WTC11 (cell line): ENCODE results near the gene PLCD1. TPM values are rescaled to one million over a fixed set of nuclear protein-coding genes. Genes with fewer than 3 reads are reported as not detected.

Experiments
- ATAC-seq: fragments of 200-7000 bp; cut with Tn5 transposase; 2 replicates; pipeline ENCODE4 v1.10.0; 2021; ENCODE audit warnings: mild to moderate bottlenecking, moderate library complexity
- CTCF ChIA-PET: fragments of 300-600 bp; sonication (Branson Sonifier 250); formaldehyde crosslinking; loops from one replicate; lab custom pipeline; 2021; ENCODE audit warnings: antibody characterized with exemption; lab: Charles Lee
- POLR2A ChIA-PET: fragments of 350-600 bp; sonication (Branson Sonifier 250); formaldehyde crosslinking; loops from one replicate; lab custom pipeline; 2021; ENCODE audit warnings: antibody characterized with exemption; lab: Charles Lee
- DNase-seq: peaks from one replicate; pipeline ENCODE4 v3.0.0; 2021; ENCODE audit warnings: low spot score
- H3K27ac Mint-ChIP-seq: 2 replicates; pipeline ENCODE4 v1.8.0; 2021; ENCODE audit warnings: mixed read lengths
- H3K27me3 Mint-ChIP-seq: 2 replicates; pipeline ENCODE4 v1.8.0; 2021; ENCODE audit warnings: low read depth, mild to moderate bottlenecking, moderate library complexity, mixed read lengths
- H3K36me3 Mint-ChIP-seq: 2 replicates; pipeline ENCODE4 v1.8.0; 2021; ENCODE audit warnings: mixed read lengths
- H3K4me1 Mint-ChIP-seq: 2 replicates; pipeline ENCODE4 v1.8.0; 2022; ENCODE audit warnings: mixed read lengths
- H3K4me3 Mint-ChIP-seq: 2 replicates; pipeline ENCODE4 v1.8.0; 2021; ENCODE audit warnings: mild to moderate bottlenecking, moderate library complexity, mixed read lengths
- H3K9me3 Mint-ChIP-seq: 2 replicates; pipeline ENCODE4 v1.8.0; 2021; ENCODE audit warnings: mixed read lengths
- CBFB ChIP-seq: sonication (generic); formaldehyde crosslinking; IDR thresholded peaks from 2 replicates; pipeline ENCODE4 v1.8.1; 2022; ENCODE audit warnings: mild to moderate bottlenecking, low read depth, missing genetic modification reagents
- FOXJ3 ChIP-seq: sonication (generic); formaldehyde crosslinking; IDR thresholded peaks from 2 replicates; pipeline ENCODE4 v1.9.0; 2021; ENCODE audit warnings: missing genetic modification reagents, mild to moderate bottlenecking, borderline replicate concordance
- GABPB1 ChIP-seq: sonication (generic); formaldehyde crosslinking; IDR thresholded peaks from 2 replicates; pipeline ENCODE4 v1.8.1; 2023; ENCODE audit warnings: mild to moderate bottlenecking, missing genetic modification reagents
- IRF2 ChIP-seq: sonication (generic); formaldehyde crosslinking; IDR thresholded peaks from 2 replicates; pipeline ENCODE4 v1.8.0; 2022; ENCODE audit warnings: low read depth, missing genetic modification reagents, borderline replicate concordance
- JUN ChIP-seq: sonication (generic); formaldehyde crosslinking; IDR thresholded peaks from 2 replicates; pipeline ENCODE4 v1.8.0; 2023; ENCODE audit warnings: mild to moderate bottlenecking, missing genetic modification reagents
- RORB ChIP-seq: fragments of 250-450 bp; sonication (Bioruptor Pico); IDR thresholded peaks from 2 replicates; pipeline ENCODE4 v1.9.0; 2021; ENCODE audit warnings: mild to moderate bottlenecking
- SMAD4 ChIP-seq: sonication (generic); formaldehyde crosslinking; IDR thresholded peaks from 2 replicates; pipeline ENCODE4 v1.8.0; 2022; ENCODE audit warnings: mild to moderate bottlenecking, missing genetic modification reagents
- SP1 ChIP-seq: sonication (generic); formaldehyde crosslinking; conservative IDR thresholded peaks from 2 replicates; pipeline ENCODE4 v1.8.1; 2022; ENCODE audit warnings: missing genetic modification reagents
- TEAD4 ChIP-seq: sonication (generic); formaldehyde crosslinking; IDR thresholded peaks from 2 replicates; pipeline ENCODE4 v1.8.0; 2022; ENCODE audit warnings: mild to moderate bottlenecking, missing genetic modification reagents
- TP53 ChIP-seq: sonication (generic); formaldehyde crosslinking; IDR thresholded peaks from 2 replicates; pipeline ENCODE4 v1.8.1; 2023; ENCODE audit warnings: mild to moderate bottlenecking, missing genetic modification reagents
- ZBTB21 ChIP-seq: sonication (generic); formaldehyde crosslinking; IDR thresholded peaks from 2 replicates; pipeline ENCODE4 v1.8.1; 2023; ENCODE audit warnings: mild to moderate bottlenecking, missing genetic modification reagents, borderline replicate concordance
- ZNF121 ChIP-seq: sonication (generic); formaldehyde crosslinking; IDR thresholded peaks from 2 replicates; pipeline ENCODE4 v1.8.0; 2023; ENCODE audit warnings: missing genetic modification reagents
- ZNF219 ChIP-seq: sonication (generic); formaldehyde crosslinking; IDR thresholded peaks from 2 replicates; pipeline ENCODE4 v1.8.0; 2023; ENCODE audit warnings: missing genetic modification reagents, mild to moderate bottlenecking, borderline replicate concordance
- ZNF232 ChIP-seq: sonication (generic); formaldehyde crosslinking; IDR thresholded peaks from 2 replicates; pipeline ENCODE4 v1.8.0; 2022; ENCODE audit warnings: mild to moderate bottlenecking, missing genetic modification reagents
- ZNF671 ChIP-seq: fragments of 250-450 bp; sonication (Bioruptor Pico); IDR thresholded peaks from 2 replicates; pipeline ENCODE4 v1.8.0; 2021; ENCODE audit warnings: mild to moderate bottlenecking
- total RNA-seq: library from RNA; stranded (reverse); gene quantifications from 3 replicates; pipeline ENCODE4 v1.2.3, GENCODE V29; 2021
- TF ChIP-seq, protein P1 (sequence below): sonication (generic); formaldehyde crosslinking; IDR thresholded peaks from 2 replicates; pipeline ENCODE4 v1.8.1; 2023; ENCODE audit warnings: mild to moderate bottlenecking, moderate library complexity, missing genetic modification reagents
- TF ChIP-seq, protein P2 (sequence below): sonication (generic); formaldehyde crosslinking; IDR thresholded peaks from 2 replicates; pipeline ENCODE4 v1.8.1; 2022; ENCODE audit warnings: low read depth, missing genetic modification reagents, borderline replicate concordance
- TF ChIP-seq, protein P3 (sequence below): sonication (generic); formaldehyde crosslinking; IDR thresholded peaks from 2 replicates; pipeline ENCODE4 v1.8.0; 2022; ENCODE audit warnings: mild to moderate bottlenecking, missing genetic modification reagents
- TF ChIP-seq, protein P4 (sequence below): sonication (generic); formaldehyde crosslinking; IDR thresholded peaks from 2 replicates; pipeline ENCODE4 v1.8.1; 2023; ENCODE audit warnings: mild to moderate bottlenecking, missing genetic modification reagents, moderate library complexity
- TF ChIP-seq, protein P5 (sequence below): sonication (generic); formaldehyde crosslinking; IDR thresholded peaks from 2 replicates; pipeline ENCODE4 v1.8.1; 2023; ENCODE audit warnings: mild to moderate bottlenecking, missing genetic modification reagents
- TF ChIP-seq, protein P6 (sequence below): fragments of 200-600 bp; IDR thresholded peaks from 2 replicates; pipeline ENCODE4 v1.8.0; 2022; ENCODE audit warnings: antibody characterized with exemption
- TF ChIP-seq, protein P7 (sequence below): sonication (generic); formaldehyde crosslinking; IDR thresholded peaks from 2 replicates; pipeline ENCODE4 v1.8.1; 2022; ENCODE audit warnings: mild to moderate bottlenecking, moderate library complexity, missing genetic modification reagents

PLCD1 gene
- total RNA-seq, 1 experiment from 2014 or later = 29.9 TPM

DNA sequence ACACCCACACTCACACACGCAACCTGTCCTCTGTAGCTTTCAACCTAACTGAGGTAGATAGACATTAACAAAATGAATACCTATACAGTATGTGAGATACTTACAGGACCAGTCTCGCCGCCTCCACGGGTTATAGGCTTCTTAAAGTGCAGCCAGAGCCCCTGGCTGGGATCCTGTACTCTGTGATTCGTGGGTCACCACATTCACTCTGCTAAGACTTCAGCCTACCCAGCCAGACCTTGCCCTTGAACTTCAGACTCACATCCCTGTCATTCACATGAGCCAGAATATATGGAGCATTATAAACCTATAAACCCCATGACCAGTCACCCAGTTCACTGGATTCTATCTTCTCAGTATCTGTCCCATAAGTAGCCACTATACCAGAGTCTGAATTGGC lies 11.0 kb upstream of the PLCD1 start:
- DNase-seq = no peak
- Mint-ChIP-seq H3K27me3 (peaks cover 51% of the 10 kb centered on the region), H3K36me3 (no peaks in the 10 kb centered on the region), H3K4me1 (peaks cover 18% of the 10 kb centered on the region), H3K27ac (no peak overlapping the region), H3K4me3 (peak overlapping the region; percentile 66; the same call in 1 of the 2 replicates)
- no peak for ATAC-seq
- no peak for TF ChIP-seq TP53 (CRISPR knock-in tag)
- no peak for TF ChIP-seq ZNF219 (CRISPR knock-in tag)
- TF ChIP-seq, all 79 proteins: peak for 0
- POLR2A ChIA-PET = no interaction called here
- CTCF ChIA-PET = interaction anchor here (1.8 to 1.9 kb wide), 2 partner anchors 37 to 44 kb away, joined by 9 to 11 read pairs; no protein-coding TSS in a partner anchor
- H3K9me3 Mint-ChIP-seq = no peaks in the 10 kb centered on the region

DNA sequence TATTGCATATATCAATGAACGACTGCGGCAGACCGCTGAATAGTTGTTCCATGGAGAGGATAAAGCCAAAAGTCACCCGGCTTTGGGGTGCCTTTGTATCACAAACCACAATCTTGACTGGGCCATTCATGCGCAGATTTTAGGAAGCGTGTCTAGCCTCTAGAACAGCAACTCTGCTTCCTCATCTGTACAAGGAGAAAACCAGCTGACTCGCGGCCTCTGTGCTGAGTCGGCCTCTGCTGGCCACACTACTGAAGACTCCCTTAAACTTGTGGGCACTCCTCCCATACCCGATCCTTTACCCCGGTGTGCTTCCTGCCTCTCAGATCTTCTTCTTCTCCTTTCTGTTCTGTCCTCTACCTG lies 10.4 kb upstream of the PLCD1 start:
- TF ChIP-seq TP53 (CRISPR knock-in tag) = no peak
- no peak for TF ChIP-seq JUN
- no peak for TF ChIP-seq FOXJ3 (CRISPR knock-in tag)
- TF ChIP-seq, protein P1, sequence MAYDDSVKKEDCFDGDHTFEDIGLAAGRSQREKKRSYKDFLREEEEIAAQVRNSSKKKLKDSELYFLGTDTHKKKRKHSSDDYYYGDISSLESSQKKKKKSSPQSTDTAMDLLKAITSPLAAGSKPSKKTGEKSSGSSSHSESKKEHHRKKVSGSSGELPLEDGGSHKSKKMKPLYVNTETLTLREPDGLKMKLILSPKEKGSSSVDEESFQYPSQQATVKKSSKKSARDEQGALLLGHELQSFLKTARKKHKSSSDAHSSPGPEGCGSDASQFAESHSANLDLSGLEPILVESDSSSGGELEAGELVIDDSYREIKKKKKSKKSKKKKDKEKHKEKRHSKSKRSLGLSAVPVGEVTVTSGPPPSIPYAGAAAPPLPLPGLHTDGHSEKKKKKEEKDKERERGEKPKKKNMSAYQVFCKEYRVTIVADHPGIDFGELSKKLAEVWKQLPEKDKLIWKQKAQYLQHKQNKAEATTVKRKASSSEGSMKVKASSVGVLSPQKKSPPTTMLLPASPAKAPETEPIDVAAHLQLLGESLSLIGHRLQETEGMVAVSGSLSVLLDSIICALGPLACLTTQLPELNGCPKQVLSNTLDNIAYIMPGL = no peak
- TF ChIP-seq RORB = no peak
- TF ChIP-seq IRF2 (CRISPR knock-in tag) = no peak
- no peak for TF ChIP-seq GABPB1
- TF ChIP-seq ZBTB21 = no peak
- POLR2A ChIA-PET = no interaction called here
- Mint-ChIP-seq H3K27ac (no peak overlapping the region), H3K9me3 (no peaks in the 10 kb centered on the region), H3K36me3 (no peaks in the 10 kb centered on the region), H3K27me3 (peaks cover 46% of the 10 kb centered on the region), H3K4me3 (peak overlapping the region; percentile 66), H3K4me1 (peaks cover 18% of the 10 kb centered on the region)
- CTCF ChIA-PET = interaction anchor here (1.3 to 1.9 kb wide), 4 partner anchors 10 to 43 kb away, joined by 5 to 11 read pairs (median 8); partner anchors contain the start of gene PLCD1
- DNase-seq (no peak), ATAC-seq (peak; percentile 71)

DNA sequence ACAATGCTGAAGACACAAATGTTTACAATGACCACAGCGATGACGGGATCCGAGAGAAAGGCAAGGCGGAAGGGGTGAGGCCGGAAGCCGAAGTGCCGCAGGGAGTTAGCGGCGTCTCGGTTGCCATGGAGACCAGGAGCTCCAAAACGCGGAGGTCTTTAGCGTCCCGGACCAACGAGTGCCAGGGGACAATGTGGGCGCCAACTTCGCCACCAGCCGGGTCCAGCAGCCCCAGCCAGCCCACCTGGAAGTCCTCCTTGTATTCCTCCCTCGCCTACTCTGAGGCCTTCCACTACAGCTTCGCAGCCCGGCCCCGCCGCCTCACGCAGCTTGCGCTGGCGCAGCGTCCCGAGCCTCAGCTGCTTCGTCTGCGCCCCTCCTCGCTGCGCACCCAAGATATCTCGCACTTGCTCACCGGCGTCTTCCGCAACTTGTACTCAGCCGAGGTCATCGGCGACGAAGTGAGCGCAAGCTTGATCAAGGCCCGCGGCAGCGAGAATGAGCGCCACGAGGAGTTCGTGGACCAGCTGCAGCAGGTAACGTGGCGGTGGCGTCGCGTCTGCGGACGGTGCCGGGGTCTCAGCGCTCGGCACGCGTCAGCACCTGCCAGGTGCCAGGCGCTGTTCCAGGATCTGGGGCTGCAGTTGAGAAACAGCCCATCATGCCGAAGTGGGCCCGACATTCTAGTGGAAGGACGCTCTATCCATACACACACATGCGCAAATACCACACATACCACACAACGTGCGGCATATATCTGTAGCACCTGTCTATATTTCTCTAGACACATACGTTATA lies 9.9 kb upstream of the PLCD1 start, which contains the start of gene DLEC1:
Gene DLEC1, plus strand, starts transcription at position 108 of the 798 bp plus-strand sequence. Its CDS starts 18 bp downstream, at position 126.
- ATAC-seq (peak; percentile 76), DNase-seq (peak; percentile 81)
- Mint-ChIP-seq H3K36me3 (no peaks in the 10 kb centered on the region), H3K27ac (no peak within 1 kb of the TSS), H3K4me1 (peaks cover 18% of the 10 kb centered on the region), H3K27me3 (peaks cover 44% of the 10 kb centered on the region), H3K4me3 (peak within 1 kb of the TSS; percentile 66), H3K9me3 (no peaks in the 10 kb centered on the region)
- ChIA-PET CTCF (interaction anchor here (1.1 to 1.9 kb wide), 5 partner anchors 10 to 616 kb away, joined by 4 to 11 read pairs (median 8); partner anchors contain the start of gene PLCD1), POLR2A (interaction anchor here (0.7 kb wide), 1 partner anchor 10 kb away, joined by 5 read pairs; the partner anchor contains the start of gene PLCD1)
- TF ChIP-seq SMAD4 (CRISPR knock-in tag) = 0 out of 2 replicates have a peak, but pooled peaks have one; percentile 25
- TF ChIP-seq ZNF671 (CRISPR knock-in tag) = no peak
- TF ChIP-seq, protein P2, sequence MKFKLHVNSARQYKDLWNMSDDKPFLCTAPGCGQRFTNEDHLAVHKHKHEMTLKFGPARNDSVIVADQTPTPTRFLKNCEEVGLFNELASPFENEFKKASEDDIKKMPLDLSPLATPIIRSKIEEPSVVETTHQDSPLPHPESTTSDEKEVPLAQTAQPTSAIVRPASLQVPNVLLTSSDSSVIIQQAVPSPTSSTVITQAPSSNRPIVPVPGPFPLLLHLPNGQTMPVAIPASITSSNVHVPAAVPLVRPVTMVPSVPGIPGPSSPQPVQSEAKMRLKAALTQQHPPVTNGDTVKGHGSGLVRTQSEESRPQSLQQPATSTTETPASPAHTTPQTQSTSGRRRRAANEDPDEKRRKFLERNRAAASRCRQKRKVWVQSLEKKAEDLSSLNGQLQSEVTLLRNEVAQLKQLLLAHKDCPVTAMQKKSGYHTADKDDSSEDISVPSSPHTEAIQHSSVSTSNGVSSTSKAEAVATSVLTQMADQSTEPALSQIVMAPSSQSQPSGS (CRISPR knock-in tag) = 0 out of 2 replicates have a peak, but pooled peaks have one; percentile 57
- peak; percentile 73; the same call in 1 of the 2 replicates for TF ChIP-seq TEAD4 (CRISPR knock-in tag)
- TF ChIP-seq, protein P3, sequence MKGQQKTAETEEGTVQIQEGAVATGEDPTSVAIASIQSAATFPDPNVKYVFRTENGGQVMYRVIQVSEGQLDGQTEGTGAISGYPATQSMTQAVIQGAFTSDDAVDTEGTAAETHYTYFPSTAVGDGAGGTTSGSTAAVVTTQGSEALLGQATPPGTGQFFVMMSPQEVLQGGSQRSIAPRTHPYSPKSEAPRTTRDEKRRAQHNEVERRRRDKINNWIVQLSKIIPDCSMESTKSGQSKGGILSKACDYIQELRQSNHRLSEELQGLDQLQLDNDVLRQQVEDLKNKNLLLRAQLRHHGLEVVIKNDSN (CRISPR knock-in tag) = peak; percentile 72; the same call in 1 of the 2 replicates
- peak; percentile 96 for TF ChIP-seq ZNF232
- TF ChIP-seq, protein P4, sequence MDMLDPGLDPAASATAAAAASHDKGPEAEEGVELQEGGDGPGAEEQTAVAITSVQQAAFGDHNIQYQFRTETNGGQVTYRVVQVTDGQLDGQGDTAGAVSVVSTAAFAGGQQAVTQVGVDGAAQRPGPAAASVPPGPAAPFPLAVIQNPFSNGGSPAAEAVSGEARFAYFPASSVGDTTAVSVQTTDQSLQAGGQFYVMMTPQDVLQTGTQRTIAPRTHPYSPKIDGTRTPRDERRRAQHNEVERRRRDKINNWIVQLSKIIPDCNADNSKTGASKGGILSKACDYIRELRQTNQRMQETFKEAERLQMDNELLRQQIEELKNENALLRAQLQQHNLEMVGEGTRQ = no peak
- TF ChIP-seq, protein P5, sequence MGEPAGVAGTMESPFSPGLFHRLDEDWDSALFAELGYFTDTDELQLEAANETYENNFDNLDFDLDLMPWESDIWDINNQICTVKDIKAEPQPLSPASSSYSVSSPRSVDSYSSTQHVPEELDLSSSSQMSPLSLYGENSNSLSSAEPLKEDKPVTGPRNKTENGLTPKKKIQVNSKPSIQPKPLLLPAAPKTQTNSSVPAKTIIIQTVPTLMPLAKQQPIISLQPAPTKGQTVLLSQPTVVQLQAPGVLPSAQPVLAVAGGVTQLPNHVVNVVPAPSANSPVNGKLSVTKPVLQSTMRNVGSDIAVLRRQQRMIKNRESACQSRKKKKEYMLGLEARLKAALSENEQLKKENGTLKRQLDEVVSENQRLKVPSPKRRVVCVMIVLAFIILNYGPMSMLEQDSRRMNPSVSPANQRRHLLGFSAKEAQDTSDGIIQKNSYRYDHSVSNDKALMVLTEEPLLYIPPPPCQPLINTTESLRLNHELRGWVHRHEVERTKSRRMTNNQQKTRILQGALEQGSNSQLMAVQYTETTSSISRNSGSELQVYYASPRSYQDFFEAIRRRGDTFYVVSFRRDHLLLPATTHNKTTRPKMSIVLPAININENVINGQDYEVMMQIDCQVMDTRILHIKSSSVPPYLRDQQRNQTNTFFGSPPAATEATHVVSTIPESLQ = 0 out of 2 replicates have a peak, but pooled peaks have one; percentile 28
- TF ChIP-seq, protein P6, sequence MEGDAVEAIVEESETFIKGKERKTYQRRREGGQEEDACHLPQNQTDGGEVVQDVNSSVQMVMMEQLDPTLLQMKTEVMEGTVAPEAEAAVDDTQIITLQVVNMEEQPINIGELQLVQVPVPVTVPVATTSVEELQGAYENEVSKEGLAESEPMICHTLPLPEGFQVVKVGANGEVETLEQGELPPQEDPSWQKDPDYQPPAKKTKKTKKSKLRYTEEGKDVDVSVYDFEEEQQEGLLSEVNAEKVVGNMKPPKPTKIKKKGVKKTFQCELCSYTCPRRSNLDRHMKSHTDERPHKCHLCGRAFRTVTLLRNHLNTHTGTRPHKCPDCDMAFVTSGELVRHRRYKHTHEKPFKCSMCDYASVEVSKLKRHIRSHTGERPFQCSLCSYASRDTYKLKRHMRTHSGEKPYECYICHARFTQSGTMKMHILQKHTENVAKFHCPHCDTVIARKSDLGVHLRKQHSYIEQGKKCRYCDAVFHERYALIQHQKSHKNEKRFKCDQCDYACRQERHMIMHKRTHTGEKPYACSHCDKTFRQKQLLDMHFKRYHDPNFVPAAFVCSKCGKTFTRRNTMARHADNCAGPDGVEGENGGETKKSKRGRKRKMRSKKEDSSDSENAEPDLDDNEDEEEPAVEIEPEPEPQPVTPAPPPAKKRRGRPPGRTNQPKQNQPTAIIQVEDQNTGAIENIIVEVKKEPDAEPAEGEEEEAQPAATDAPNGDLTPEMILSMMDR = no peak
- TF ChIP-seq CBFB (CRISPR knock-in tag) = peak; percentile 92; the same call in 1 of the 2 replicates
- TF ChIP-seq SP1 (CRISPR knock-in tag) = peak; percentile 76
- TF ChIP-seq, protein P7, sequence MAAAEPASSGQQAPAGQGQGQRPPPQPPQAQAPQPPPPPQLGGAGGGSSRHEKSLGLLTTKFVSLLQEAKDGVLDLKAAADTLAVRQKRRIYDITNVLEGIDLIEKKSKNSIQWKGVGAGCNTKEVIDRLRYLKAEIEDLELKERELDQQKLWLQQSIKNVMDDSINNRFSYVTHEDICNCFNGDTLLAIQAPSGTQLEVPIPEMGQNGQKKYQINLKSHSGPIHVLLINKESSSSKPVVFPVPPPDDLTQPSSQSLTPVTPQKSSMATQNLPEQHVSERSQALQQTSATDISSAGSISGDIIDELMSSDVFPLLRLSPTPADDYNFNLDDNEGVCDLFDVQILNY (CRISPR knock-in tag) = peak; percentile 85
- no peak for TF ChIP-seq ZNF121 (CRISPR knock-in tag)
- peak; percentile 76; the same call in 1 of the 2 replicates for TF ChIP-seq FOXJ3 (CRISPR knock-in tag)
